IMR-90 (cell line): ENCODE data around the gene DNM2. TPM values are rescaled to one million over a fixed set of nuclear protein-coding genes. Genes with fewer than 3 reads are reported as not detected.

ENCODE experiments used
- ATAC-seq: fragments of 200-7000 bp; cut with Tn5 transposase; 2 replicates; pipeline ENCODE4 v1.9.1; 2020; ENCODE audit warnings: low read depth, mild to moderate bottlenecking, moderate library complexity
- BruUV-seq: library from RNA; stranded (reverse); fragments of 400-500 nt; replicated peaks from 2 replicates; lab custom pipeline; 2021; lab: Mats Ljungman, UMichigan
- CTCF ChIA-PET: fragments of 300-600 bp; formaldehyde crosslinking; extraction: SDS; loops from one replicate; lab custom pipeline; 2021; ENCODE audit warnings: antibody characterized with exemption; lab: Yijun Ruan, JAX
- POLR2A ChIA-PET: fragments of 300-600 bp; sonication (Branson Sonifier 250); formaldehyde crosslinking; loops from one replicate; lab custom pipeline; 2022; ENCODE audit warnings: antibody characterized with exemption; ENCODE audit not compliant: unreplicated experiment; lab: Charles Lee
- DNase-seq: peaks from one replicate; pipeline ENCODE4 v3.0.0; 2013
- H2AFZ ChIP-seq: replicated peaks from 2 replicates; pipeline ENCODE3; 2013; ENCODE audit warnings: low read length, mild to moderate bottlenecking; ENCODE audit not compliant: poor library complexity
- H2AK5ac ChIP-seq: 2 replicates; pipeline ENCODE4 v1.6.1; 2013; ENCODE audit warnings: low read depth, low read length, inconsistent platforms
- H2AK9ac ChIP-seq: replicated peaks from 2 replicates; pipeline ENCODE3; 2013; ENCODE audit warnings: mild to moderate bottlenecking, low read depth, low read length, moderate library complexity; ENCODE audit not compliant: poor library complexity
- H2BK120ac ChIP-seq: 2 replicates; pipeline ENCODE4 v1.6.1; 2013; ENCODE audit warnings: low read depth, low read length, inconsistent platforms
- H2BK15ac ChIP-seq: 3 replicates; pipeline ENCODE4 v1.6.1; 2013; ENCODE audit warnings: low read depth, low read length, inconsistent platforms
- H2BK20ac ChIP-seq: 2 replicates; pipeline ENCODE4 v1.6.1; 2013; ENCODE audit warnings: low read depth, mild to moderate bottlenecking, inconsistent platforms, low read length, moderate library complexity
- H2BK5ac ChIP-seq: 2 replicates; pipeline ENCODE4 v1.6.1; 2013; ENCODE audit warnings: mild to moderate bottlenecking, low read depth, low read length, inconsistent platforms; ENCODE audit not compliant: poor library complexity, severe bottlenecking
- H3K14ac ChIP-seq: replicated peaks from 2 replicates; pipeline ENCODE4 v1.6.1; 2013; ENCODE audit warnings: low read depth, low read length, inconsistent platforms
- H3K18ac ChIP-seq: 2 replicates; pipeline ENCODE4 v1.6.1; 2013; ENCODE audit warnings: low read depth, low read length, control low read depth
- H3K23ac ChIP-seq: 2 replicates; pipeline ENCODE4 v1.6.1; 2013; ENCODE audit warnings: low read depth, low read length, inconsistent platforms
- H3K27ac ChIP-seq: 2 replicates; pipeline ENCODE4 v1.5.1; 2013; ENCODE audit warnings: mild to moderate bottlenecking, control low read depth, low read length; ENCODE audit not compliant: insufficient read depth
- H3K27me3 ChIP-seq: 2 replicates; pipeline ENCODE4 v1.6.1; 2013; ENCODE audit warnings: low read length; ENCODE audit not compliant: control insufficient read depth, insufficient read depth
- H3K36me3 ChIP-seq: 2 replicates; pipeline ENCODE4 v1.6.1; 2013; ENCODE audit warnings: low read length, mixed read lengths; ENCODE audit not compliant: control insufficient read depth, insufficient read depth
- H3K4ac ChIP-seq: 2 replicates; pipeline ENCODE4 v1.6.1; 2013; ENCODE audit warnings: low read depth, low read length, inconsistent platforms
- H3K4me1 ChIP-seq: 2 replicates; pipeline ENCODE4 v1.6.1; 2013; ENCODE audit warnings: low read length, mixed read lengths; ENCODE audit not compliant: control insufficient read depth, insufficient read depth
- H3K4me2 ChIP-seq: 2 replicates; pipeline ENCODE4 v1.6.1; 2013; ENCODE audit warnings: low read depth, mild to moderate bottlenecking, control low read depth, low read length, moderate library complexity
- H3K4me3 ChIP-seq: 2 replicates; pipeline ENCODE4 v1.5.1; 2013; ENCODE audit warnings: low read depth, mild to moderate bottlenecking, control low read depth, low read length, moderate library complexity; ENCODE audit not compliant: insufficient read depth
- H3K56ac ChIP-seq: 2 replicates; pipeline ENCODE4 v1.6.1; 2013; ENCODE audit warnings: low read length, inconsistent platforms; ENCODE audit not compliant: insufficient read depth; ENCODE audit errors: extremely low read depth
- H3K79me1 ChIP-seq, 2 experiments: 2 replicates each; pipeline ENCODE4 v1.6.1; 2013; ENCODE audit warnings: low read length in 2 of 2, inconsistent platforms in 1 of 2, low read depth in 1 of 2
- H3K9ac ChIP-seq: 2 replicates; pipeline ENCODE4 v1.6.1; 2013; ENCODE audit warnings: low read depth, low read length, control low read depth
- H3K9me1 ChIP-seq: 2 replicates; pipeline ENCODE4 v1.6.1; 2013; ENCODE audit warnings: low read length, inconsistent platforms; ENCODE audit not compliant: insufficient read depth
- H3K9me3 ChIP-seq: 2 replicates; pipeline ENCODE4 v1.6.1; 2013; ENCODE audit warnings: low read length; ENCODE audit not compliant: control insufficient read depth, insufficient read depth
- H4K20me1 ChIP-seq: 2 replicates; pipeline ENCODE4 v1.6.1; 2013; ENCODE audit warnings: low read length, inconsistent platforms; ENCODE audit not compliant: insufficient read depth
- H4K5ac ChIP-seq: 2 replicates; pipeline ENCODE4 v1.6.1; 2013; ENCODE audit warnings: mild to moderate bottlenecking, low read depth, low read length, control low read depth
- H4K8ac ChIP-seq, 2 experiments: 2 replicates each; pipeline ENCODE4 v1.6.1; 2013; ENCODE audit warnings: low read depth in 2 of 2, low read length in 2 of 2, control low read depth in 1 of 2, inconsistent platforms in 1 of 2
- H4K91ac ChIP-seq: 2 replicates; pipeline ENCODE4 v1.6.1; 2013; ENCODE audit warnings: low read depth, low read length, inconsistent platforms; ENCODE audit not compliant: insufficient read depth
- BHLHE40 ChIP-seq: fragments of 150-350 bp; IDR thresholded peaks from 2 replicates; pipeline ENCODE4 v1.6.1; 2016; ENCODE audit warnings: mild to moderate bottlenecking, low read depth, low read length
- CEBPB ChIP-seq: IDR thresholded peaks from 2 replicates; pipeline ENCODE4 v1.6.1; 2012; ENCODE audit warnings: low read depth, low read length, improper control_type of control experiment
- CHD1 ChIP-seq: IDR thresholded peaks from 2 replicates; pipeline ENCODE4 v1.6.1; 2012; ENCODE audit warnings: low read depth, low read length, improper control_type of control experiment
- ELK1 ChIP-seq: fragments of 150-350 bp; IDR thresholded peaks from 2 replicates; pipeline ENCODE4 v1.6.1; 2016; ENCODE audit warnings: low read depth, mild to moderate bottlenecking, low read length, moderate library complexity, borderline replicate concordance
- FOS ChIP-seq: fragments of 150-350 bp; IDR thresholded peaks from 2 replicates; pipeline ENCODE4 v1.6.1; 2016; ENCODE audit warnings: low read depth, low read length
- MAFK ChIP-seq: IDR thresholded peaks from 2 replicates; pipeline ENCODE4 v1.6.1; 2012; ENCODE audit warnings: low read depth, low read length, improper control_type of control experiment
- MAZ ChIP-seq: IDR thresholded peaks from 2 replicates; pipeline ENCODE4 v1.6.1; 2012; ENCODE audit warnings: low read depth, mild to moderate bottlenecking, low read length, improper control_type of control experiment, moderate library complexity, borderline replicate concordance
- MXI1 ChIP-seq: IDR thresholded peaks from 2 replicates; pipeline ENCODE4 v1.6.1; 2012; ENCODE audit warnings: low read depth, mild to moderate bottlenecking, low read length, moderate library complexity, borderline replicate concordance
- NFE2L2 ChIP-seq: fragments of 150-350 bp; IDR thresholded peaks from 2 replicates; pipeline ENCODE4 v1.6.1; 2016; ENCODE audit warnings: low read depth, mild to moderate bottlenecking, low read length
- POLR2A ChIP-seq: IDR thresholded peaks from 2 replicates; pipeline ENCODE4 v1.6.1; 2012; ENCODE audit warnings: mild to moderate bottlenecking, low read depth, low read length
- RAD21 ChIP-seq: IDR thresholded peaks from 2 replicates; pipeline ENCODE4 v1.6.1; 2012; ENCODE audit warnings: low read length, improper control_type of control experiment
- RCOR1 ChIP-seq: IDR thresholded peaks from 2 replicates; pipeline ENCODE4 v1.6.1; 2012; ENCODE audit warnings: mild to moderate bottlenecking, low read length, improper control_type of control experiment; ENCODE audit not compliant: insufficient replicate concordance
- RFX5 ChIP-seq: IDR thresholded peaks from 2 replicates; pipeline ENCODE4 v1.8.0; 2012; ENCODE audit warnings: low read depth, mild to moderate bottlenecking, low read length, moderate library complexity
- SMC3 ChIP-seq: fragments of 150-350 bp; IDR thresholded peaks from 2 replicates; pipeline ENCODE4 v1.6.1; 2016; ENCODE audit warnings: low read depth, mild to moderate bottlenecking, antibody characterized with exemption, low read length, moderate library complexity
- USF2 ChIP-seq: fragments of 150-350 bp; IDR thresholded peaks from 2 replicates; pipeline ENCODE4 v1.6.1; 2017; ENCODE audit warnings: mild to moderate bottlenecking, antibody characterized with exemption, low read length, low read depth
- WGBS, 2 experiments: methylation state at CpG; one replicate each; pipeline versions ENCODE4 v1.1.5 to v1.1.7; 2013; ENCODE audit warnings: missing lambda C conversion rate in 2 of 2; ENCODE audit not compliant: insufficient read length in 1 of 2; ENCODE audit errors: extremely low coverage in 2 of 2; 5-methylcytosine and 5-hydroxymethylcytosine counted together
- dilution Hi-C: fragments of 300-500 bp; cut with HindIII; formaldehyde crosslinking; loops from one replicate; pipeline ENCODE4 v1.14.3; 2018; ENCODE audit warnings: low sequenced_read_pairs; ENCODE audit not compliant: unreplicated experiment
- in situ Hi-C: fragments of 300-500 bp; cut with MboI; formaldehyde crosslinking; loops from 3 replicates; pipeline ENCODE4 v1.14.3; 2019; ENCODE audit warnings: low sequenced_read_pairs, inconsistent platforms, mixed read lengths
- intact Hi-C: fragments of 100-400 bp; cut with micrococcal nuclease; formaldehyde crosslinking; loops from 2 replicates; pipeline ENCODE4 v1.10.0; 2022
- polyA plus RNA-seq, 3 experiments: library from polyadenylated mRNA; depleted of rRNA; stranded (reverse); fragments of >200 nt; gene quantifications; 2 replicates each; pipeline ENCODE4 v1.2.3, GENCODE V29; 2012; ENCODE audit warnings: low replicate concordance in 1 of 3
- total RNA-seq: library from RNA; depleted of rRNA; stranded (reverse); fragments of >200 nt; gene quantifications from 2 replicates; pipeline ENCODE4 v1.2.3, GENCODE V29; 2012
- TF ChIP-seq, protein P1 (sequence below): conservative IDR thresholded peaks from 2 replicates; pipeline ENCODE4 v1.5.1; 2012; ENCODE audit warnings: mild to moderate bottlenecking, low read depth, low read length, improper control_type of control experiment

Gene DNM2
- total and polyA plus RNA-seq, 2 of the 4 experiments (the other 2 are of a cell fraction) = 55.6 to 74.2 TPM

DNA sequence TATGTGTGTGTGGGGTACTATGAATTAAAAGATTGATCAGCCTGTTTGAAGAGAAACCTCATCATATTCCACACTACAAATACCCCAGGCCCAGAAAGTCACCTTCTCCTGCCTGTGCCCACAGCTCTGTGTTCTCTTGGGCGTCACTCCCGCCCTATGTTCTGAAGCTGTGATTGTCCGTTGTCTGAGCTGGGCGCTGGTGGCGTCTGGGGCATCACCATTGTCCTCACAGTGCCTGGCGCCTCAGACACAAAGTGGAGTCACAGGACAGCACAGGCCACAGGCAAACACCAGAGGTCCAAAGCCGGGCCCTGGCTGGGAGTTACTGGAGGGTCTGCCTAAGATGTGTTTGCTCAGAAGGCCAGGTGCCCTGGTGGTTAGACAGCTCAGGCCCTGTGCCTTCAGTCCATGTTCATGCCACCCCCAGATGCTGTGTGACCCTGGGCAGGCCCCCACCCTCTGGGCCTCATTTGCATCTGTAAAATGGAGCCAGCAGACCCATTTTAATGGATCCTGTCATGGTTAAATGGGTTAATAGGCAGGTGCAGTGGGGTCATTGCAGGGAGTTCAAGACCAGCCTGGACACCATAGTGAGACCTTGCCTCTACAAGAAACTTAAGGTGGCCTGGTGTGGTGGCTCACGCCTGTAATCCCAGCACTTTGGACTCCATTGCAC lies 34.5 kb downstream of the DNM2 start:
- Histone ChIP-seq H3K4me1 (peaks cover 15% of the 10 kb centered on the region), H2BK15ac (no peak overlapping the region), H3K56ac (no peak overlapping the region), H3K18ac (no peak overlapping the region), H2BK5ac (no peak overlapping the region), H4K91ac (no peak overlapping the region), H3K9me1 (peaks cover 30% of the 10 kb centered on the region), H2AK9ac (no peak overlapping the region), H3K9ac (no peak overlapping the region), H3K23ac (no peak overlapping the region), H2AK5ac (no peak overlapping the region), H3K14ac (no peak overlapping the region), H3K4me2 (no peak overlapping the region), H4K5ac (no peak overlapping the region), H2BK20ac (no peak overlapping the region), H4K20me1 (peaks cover 88% of the 10 kb centered on the region), H2BK120ac (no peak overlapping the region), H3K27ac (no peak overlapping the region), H3K36me3 (0 out of 2 replicates have a peak, but pooled peaks cover 2% of the 10 kb centered on the region), H4K8ac (no peak overlapping the region), H3K9me3 (no peaks in the 10 kb centered on the region), H3K4me3 (no peak overlapping the region), H3K27me3 (no peaks in the 10 kb centered on the region), H2AFZ (peak overlapping the region; percentile 41), H3K79me1 (peaks cover 19 to 96% of the 10 kb centered on the region in 2 experiments), H3K4ac (no peak overlapping the region)
- in situ Hi-C loops (no loop called here), intact Hi-C loops (no loop called here), dilution Hi-C loops (no loop called here)
- ChIA-PET CTCF (no interaction called here), POLR2A (no interaction called here)
- no peak for TF ChIP-seq MXI1
- TF ChIP-seq RAD21 = no peak
- TF ChIP-seq RCOR1 = no peak
- no peak for TF ChIP-seq SMC3
- no peak for TF ChIP-seq RFX5
- no peak for TF ChIP-seq POLR2A
- TF ChIP-seq, protein P1, sequence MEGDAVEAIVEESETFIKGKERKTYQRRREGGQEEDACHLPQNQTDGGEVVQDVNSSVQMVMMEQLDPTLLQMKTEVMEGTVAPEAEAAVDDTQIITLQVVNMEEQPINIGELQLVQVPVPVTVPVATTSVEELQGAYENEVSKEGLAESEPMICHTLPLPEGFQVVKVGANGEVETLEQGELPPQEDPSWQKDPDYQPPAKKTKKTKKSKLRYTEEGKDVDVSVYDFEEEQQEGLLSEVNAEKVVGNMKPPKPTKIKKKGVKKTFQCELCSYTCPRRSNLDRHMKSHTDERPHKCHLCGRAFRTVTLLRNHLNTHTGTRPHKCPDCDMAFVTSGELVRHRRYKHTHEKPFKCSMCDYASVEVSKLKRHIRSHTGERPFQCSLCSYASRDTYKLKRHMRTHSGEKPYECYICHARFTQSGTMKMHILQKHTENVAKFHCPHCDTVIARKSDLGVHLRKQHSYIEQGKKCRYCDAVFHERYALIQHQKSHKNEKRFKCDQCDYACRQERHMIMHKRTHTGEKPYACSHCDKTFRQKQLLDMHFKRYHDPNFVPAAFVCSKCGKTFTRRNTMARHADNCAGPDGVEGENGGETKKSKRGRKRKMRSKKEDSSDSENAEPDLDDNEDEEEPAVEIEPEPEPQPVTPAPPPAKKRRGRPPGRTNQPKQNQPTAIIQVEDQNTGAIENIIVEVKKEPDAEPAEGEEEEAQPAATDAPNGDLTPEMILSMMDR = no peak
- TF ChIP-seq USF2 = no peak
- no peak for TF ChIP-seq MAZ
- TF ChIP-seq FOS = no peak
- TF ChIP-seq ELK1 = no peak
- TF ChIP-seq CEBPB = no peak
- no peak for TF ChIP-seq BHLHE40
- no peak for TF ChIP-seq CHD1
- no peak for TF ChIP-seq NFE2L2
- TF ChIP-seq MAFK = no peak
- DNase-seq (no peak), ATAC-seq (no peak)
- BruUV-seq = no TSS peak
- WGBS, 2 experiments = 91% methylated on average over 6 of the region's 8 CpGs; no CpG with 5 or more reads in 1 of the 2 experiments
